ENCODE data around the gene GLIS1. TPM values are rescaled to one million over a fixed set of nuclear protein-coding genes. Genes with fewer than 3 reads are reported as not detected.
A peak's percentile ranks its signal among the peaks of the same experiment; 100 is the strongest.

The GLIS1 gene
- total RNA-seq, 4 donors from 2014 or later, result not detected

GRCh38 chr1:53544728-53545515, 194.0 kb downstream of the GLIS1 start:
- intact Hi-C loops (cut with DNase I; ENCODE audit: low total_unique reads), result no loop called here
- ATAC-seq (no peak), DNase-seq (peak in 1 of 2 donors; percentile 10)
- Histone ChIP-seq H3K27ac (peak overlapping the region in 1 of 4 donors; percentile 74), H3K36me3 (no peaks in the 10 kb centered on the region), H3K9me3 (no peaks in the 10 kb centered on the region), H3K4me1 (peaks cover 17 to 23% of the 10 kb centered on the region in 2 donors), H3K4me3 (no peak overlapping the region), H3K27me3 (no peaks in the 10 kb centered on the region)
- no peak for TF ChIP-seq POLR2A (IDR thresholded peaks at IDR 0.05)
- no peak for TF ChIP-seq CTCF (IDR thresholded peaks at IDR 0.05 in 4 of 5, conservative IDR thresholded peaks at IDR 0.05 in 1 of 5)
- in situ Hi-C loops (cut with MboI; ENCODE audit: low sequenced_read_pairs in 4 of 4), result no loop called here

- ATAC-seq, result no peak
Measured at GRCh38 chr1:53543778-53544695, 194.9 kb downstream of the GLIS1 start.

GRCh38 chr1:53543130-53543777, 195.7 kb downstream of the GLIS1 start:
- DNase-seq (no peak), ATAC-seq (no peak)
- H3K36me3 ChIP-seq, result no peaks in the 10 kb centered on the region
- TF ChIP-seq POLR2A (IDR thresholded peaks at IDR 0.05), result no peak
- no peak for TF ChIP-seq CTCF (IDR thresholded peaks at IDR 0.05 in 4 of 5, conservative IDR thresholded peaks at IDR 0.05 in 1 of 5)
- no peaks in the 10 kb centered on the region for H3K27me3 ChIP-seq
- intact Hi-C loops (cut with DNase I; ENCODE audit: low total_unique reads) (no loop called here), in situ Hi-C loops (cut with MboI; ENCODE audit: low sequenced_read_pairs in 4 of 4) (no loop called here)
- peak overlapping the region in 1 of 4 donors; percentile 86 for H3K27ac ChIP-seq
- no peak overlapping the region for H3K4me3 ChIP-seq
- peaks cover 17 to 23% of the 10 kb centered on the region in 2 donors for H3K4me1 ChIP-seq
- H3K9me3 ChIP-seq, result no peaks in the 10 kb centered on the region

More at GRCh38 chr1:53543778-53544695, 194.9 kb downstream of the GLIS1 start:
- no peaks in the 10 kb centered on the region for H3K36me3 ChIP-seq
- peak in 1 of 2 donors; percentile 10 for DNase-seq
- no peak overlapping the region for H3K4me3 ChIP-seq
- no peaks in the 10 kb centered on the region for H3K27me3 ChIP-seq
- intact Hi-C loops (cut with DNase I; ENCODE audit: low total_unique reads), result no loop called here
- peaks cover 17 to 23% of the 10 kb centered on the region in 2 donors for H3K4me1 ChIP-seq
- no peaks in the 10 kb centered on the region for H3K9me3 ChIP-seq
- TF ChIP-seq CTCF (IDR thresholded peaks at IDR 0.05 in 4 of 5, conservative IDR thresholded peaks at IDR 0.05 in 1 of 5) (no peak), POLR2A (IDR thresholded peaks at IDR 0.05) (no peak)
- in situ Hi-C loops (cut with MboI; ENCODE audit: low sequenced_read_pairs in 4 of 4), result no loop called here
- H3K27ac ChIP-seq, result no peak overlapping the region

- H3K27me3 ChIP-seq, result no peaks in the 10 kb centered on the region
- peak in 1 of 2 donors; percentile 3 for ATAC-seq
- no peaks in the 10 kb centered on the region for H3K9me3 ChIP-seq
- H3K4me1 ChIP-seq, result peaks cover 17 to 23% of the 10 kb centered on the region in 2 donors
- intact Hi-C loops (cut with DNase I; ENCODE audit: low total_unique reads) (no loop called here), in situ Hi-C loops (cut with MboI; ENCODE audit: low sequenced_read_pairs in 4 of 4) (no loop called here)
- no peaks in the 10 kb centered on the region for H3K36me3 ChIP-seq
- no peak for DNase-seq
- peak overlapping the region in 3 of 4 donors; percentile 86 to 90 (median 86) for H3K27ac ChIP-seq
- H3K4me3 ChIP-seq, result no peak overlapping the region
- TF ChIP-seq POLR2A (IDR thresholded peaks at IDR 0.05) (no peak), CTCF (IDR thresholded peaks at IDR 0.05 in 4 of 5, conservative IDR thresholded peaks at IDR 0.05 in 1 of 5) (no peak)
Measured at GRCh38 chr1:53542551-53542950, 196.4 kb downstream of the GLIS1 start.
